Lower leg skin (tissue), 3 donors: Measurements from ENCODE around the gene EMC9.

Source experiments
- CTCF ChIP-seq, 3 donors: fragments of 450-650 bp; IDR thresholded peaks; one replicate each; pipeline ENCODE4 v1.5.1; 2016; ENCODE audit warnings: antibody characterized with exemption in 3 of 3, mild to moderate bottlenecking in 3 of 3, moderate library complexity in 2 of 3
- POLR2A ChIP-seq, 2 donors: fragments of 450-650 bp; IDR thresholded peaks; one replicate each; pipeline ENCODE4 v1.6.1; 2016 to 2017; ENCODE audit warnings: antibody characterized with exemption in 2 of 2, mild to moderate bottlenecking in 1 of 2, moderate library complexity in 1 of 2

GRCh38 chr14:24131549-24131966 is 9.8 kb downstream of the EMC9 start:
- no peak for TF ChIP-seq CTCF (IDR thresholded peaks at IDR 0.05)
- no peak for TF ChIP-seq POLR2A (IDR thresholded peaks at IDR 0.05)
